AG04450 (cell line): ENCODE data around the gene RPTOR. TPM values are rescaled to one million over a fixed set of nuclear protein-coding genes. Genes with fewer than 3 reads are reported as not detected.

Experiments used
- CTCF ChIA-PET: fragments of 300-600, 350-600 bp; formaldehyde crosslinking; extraction: SDS; loops from one replicate; lab custom pipeline; 2022; ENCODE audit warnings: antibody characterized with exemption, inconsistent platforms; lab: Charles Lee
- POLR2A ChIA-PET: fragments of 350-600 bp; formaldehyde crosslinking; extraction: SDS; loops from one replicate; lab custom pipeline; 2021; ENCODE audit warnings: antibody characterized with exemption, inconsistent platforms; lab: Yijun Ruan, JAX
- DNase-seq: peaks from one replicate; pipeline ENCODE4 v3.0.0-alpha.2; 2011; ENCODE audit warnings: low read depth, low spot score
- H3K27ac ChIP-seq: one replicate; pipeline ENCODE4 v1.5.1; 2012; ENCODE audit warnings: low read depth, low read length, control low read depth
- H3K27me3 ChIP-seq: one replicate; pipeline ENCODE4 v1.6.0; 2012; ENCODE audit warnings: low read length; ENCODE audit not compliant: control insufficient read depth, insufficient read depth
- H3K4me3 ChIP-seq: 2 replicates; pipeline ENCODE4 v1.5.1; 2011; ENCODE audit warnings: mild to moderate bottlenecking, low read depth, low read length, control low read depth
- H3K9me3 ChIP-seq: 2 replicates; pipeline ENCODE4 v1.5.1; 2012; ENCODE audit warnings: low read length; ENCODE audit not compliant: control insufficient read depth, insufficient read depth
- CTCF ChIP-seq: IDR thresholded peaks from 2 replicates; pipeline ENCODE4 v1.5.1; 2011; ENCODE audit warnings: low read depth, low read length, control low read depth, inconsistent platforms
- polyA plus RNA-seq: library from polyadenylated mRNA; depleted of rRNA; stranded (reverse); fragments of >200 nt; gene quantifications from 2 replicates; pipeline ENCODE4 v1.2.3, GENCODE V29; 2011

Gene RPTOR
- polyA plus RNA-seq, 1 experiment: 6.2 TPM

- no peaks in the 10 kb centered on the region for H3K27me3 ChIP-seq
Measured at GRCh38 chr17:80667462-80668277, 123.0 kb downstream of the RPTOR start.

GRCh38 chr17:80668375-80669148, 123.9 kb downstream of the RPTOR start:
- ChIA-PET CTCF (no interaction called here), POLR2A (no interaction called here)
- no peak overlapping the region for H3K4me3 ChIP-seq
- H3K27me3 ChIP-seq: no peaks in the 10 kb centered on the region
- no peak for TF ChIP-seq CTCF
- H3K27ac ChIP-seq: no peak overlapping the region
- no peak for DNase-seq
- peaks cover 10% of the 10 kb centered on the region for H3K9me3 ChIP-seq

More at GRCh38 chr17:80667462-80668277, 123.0 kb downstream of the RPTOR start:
- Histone ChIP-seq H3K27ac (no peak overlapping the region), H3K9me3 (peaks cover 10% of the 10 kb centered on the region), H3K4me3 (no peak overlapping the region)
- CTCF ChIA-PET: no interaction called here
- no peak for TF ChIP-seq CTCF
- DNase-seq: no peak
- POLR2A ChIA-PET: no interaction called here

- no peak for DNase-seq
- ChIA-PET CTCF (no interaction called here), POLR2A (no interaction called here)
- Histone ChIP-seq H3K9me3 (peaks cover 10% of the 10 kb centered on the region), H3K27me3 (no peaks in the 10 kb centered on the region), H3K4me3 (no peak overlapping the region), H3K27ac (no peak overlapping the region)
- TF ChIP-seq CTCF: no peak
Measured at GRCh38 chr17:80671039-80671824, 126.6 kb downstream of the RPTOR start.

- no peak for DNase-seq
- Histone ChIP-seq H3K27ac (no peak overlapping the region), H3K27me3 (no peaks in the 10 kb centered on the region), H3K9me3 (peaks cover 10% of the 10 kb centered on the region), H3K4me3 (no peak overlapping the region)
- CTCF ChIA-PET: no interaction called here
- no peak for TF ChIP-seq CTCF
- POLR2A ChIA-PET: no interaction called here
Measured at GRCh38 chr17:80671825-80672110, 127.1 kb downstream of the RPTOR start.
